Glomerular visceral epithelial cell (primary cell): ENCODE measurements around the gene FNBP1L.

Source experiments
- DNase-seq: peaks from one replicate; pipeline ENCODE4 v3.0.0-alpha.2; 2016; ENCODE audit errors: extremely low spot score

Gene FNBP1L

DNA sequence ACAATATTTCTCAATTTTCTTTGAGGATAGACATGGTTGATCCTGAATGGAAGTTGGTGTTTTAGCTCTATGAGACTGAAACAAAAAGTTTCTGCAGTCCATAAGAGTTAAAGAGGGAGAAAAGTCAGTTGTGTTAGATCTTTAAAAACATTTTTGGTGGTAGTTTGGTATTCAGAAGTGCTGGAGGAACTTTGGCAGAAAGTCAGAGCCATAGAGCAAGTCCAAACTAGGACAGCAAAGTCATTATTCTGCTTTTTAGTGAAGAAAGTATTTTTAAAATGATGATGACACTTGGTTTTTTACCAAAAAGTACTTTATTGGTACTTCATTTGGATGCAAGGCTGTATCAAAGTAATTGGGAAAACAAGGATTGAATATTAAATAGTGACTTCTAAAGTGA lies 41.8 kb downstream of the FNBP1L start:
- DNase-seq, result no peak

DNA sequence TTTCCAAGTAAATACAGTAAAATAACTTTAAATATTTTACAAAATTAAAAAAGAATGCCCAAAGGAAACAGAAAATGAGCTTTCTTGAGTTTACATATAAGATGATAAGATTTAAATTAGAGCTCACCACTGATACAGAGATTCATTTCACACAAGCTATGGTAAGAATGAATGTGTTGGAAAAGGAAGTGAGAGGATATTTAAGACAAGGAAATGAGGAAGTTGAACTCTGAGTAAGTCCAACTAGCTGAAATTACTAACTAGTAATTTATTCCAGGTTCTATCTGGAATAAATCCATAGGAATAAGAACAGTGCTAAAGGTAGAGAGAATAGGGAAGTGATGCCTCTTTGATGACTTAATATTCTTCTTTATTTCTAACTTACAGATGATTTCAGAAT lies 42.4 kb downstream of the FNBP1L start:
- DNase-seq, result no peak

DNA sequence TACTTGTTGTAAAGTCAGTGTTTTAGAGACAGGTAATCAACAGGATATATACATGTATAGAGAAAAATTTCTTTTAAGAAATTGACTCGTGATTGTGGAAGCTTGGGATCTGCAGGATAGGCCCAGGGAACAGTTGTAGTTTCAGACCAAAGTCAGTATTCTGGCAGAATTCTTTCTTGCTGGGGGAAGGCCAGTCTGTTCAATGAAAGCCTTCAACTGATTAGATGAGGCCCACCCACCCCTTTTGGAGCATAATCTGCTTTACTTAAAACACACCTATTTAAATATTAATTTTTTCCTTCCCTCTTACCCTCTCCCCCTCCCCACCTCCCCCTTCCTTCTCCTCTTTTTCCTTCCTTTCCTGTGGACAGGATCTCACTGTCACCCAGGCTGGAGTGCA lies 48.0 kb downstream of the FNBP1L start:
- no peak for DNase-seq

DNA sequence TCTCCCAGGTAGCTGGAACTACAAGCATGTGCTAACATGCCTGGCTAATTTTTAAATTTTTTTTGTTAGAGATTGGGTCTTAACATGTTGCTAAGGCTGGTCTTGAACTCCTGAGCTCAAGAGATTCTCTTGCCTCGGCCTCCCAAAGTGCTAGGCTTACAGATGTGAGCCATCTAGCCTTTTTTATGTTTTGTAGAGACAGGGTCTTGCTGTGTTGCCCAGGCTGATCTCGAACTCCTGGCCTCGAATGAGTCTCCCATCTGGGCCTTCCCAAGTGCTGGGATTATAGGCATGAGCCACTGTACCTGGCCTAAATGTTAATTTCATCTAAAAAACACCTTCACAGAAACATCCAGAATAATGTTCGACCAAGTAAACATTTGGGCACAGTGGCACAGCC lies 48.6 kb downstream of the FNBP1L start:
- no peak for DNase-seq

DNA sequence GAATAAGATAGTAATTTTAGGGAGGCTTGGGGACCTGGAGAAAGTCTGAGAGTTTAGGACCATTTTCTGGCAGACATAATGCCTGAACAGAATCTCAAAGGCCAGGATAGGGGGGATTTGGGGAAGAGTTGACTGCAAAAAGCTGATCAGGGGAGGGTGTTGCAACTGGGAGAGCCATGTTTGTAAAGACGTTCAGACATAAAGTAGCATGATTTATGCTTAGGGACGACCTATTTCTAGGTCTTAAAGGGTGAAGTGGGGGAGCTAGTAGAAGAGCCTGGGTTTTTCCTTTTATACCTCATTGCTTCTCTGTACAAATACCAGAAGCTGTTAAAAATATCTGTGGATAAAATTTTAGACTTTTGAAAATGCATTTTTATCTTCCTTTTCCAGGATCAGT lies 51.2 kb downstream of the FNBP1L start:
- no peak for DNase-seq

DNA sequence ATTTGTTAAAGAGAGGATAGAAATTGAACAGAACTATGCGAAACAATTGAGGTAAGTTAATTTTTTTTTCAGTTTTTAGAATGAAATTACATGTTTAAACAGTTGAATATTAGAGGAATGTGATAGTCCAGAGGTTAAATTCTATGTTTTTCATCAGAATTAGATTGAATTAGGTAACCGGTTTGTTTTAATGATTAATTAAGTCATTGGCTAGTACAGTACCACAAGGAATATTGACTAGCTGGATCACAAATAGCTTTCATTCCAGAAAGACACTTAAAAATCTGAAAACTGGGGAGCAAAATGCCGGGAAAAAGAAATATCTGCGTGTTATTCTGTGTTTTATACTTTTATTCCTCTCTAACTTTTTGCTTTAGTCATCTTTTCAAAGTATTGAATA lies 51.6 kb downstream of the FNBP1L start:
- DNase-seq, result no peak

DNA sequence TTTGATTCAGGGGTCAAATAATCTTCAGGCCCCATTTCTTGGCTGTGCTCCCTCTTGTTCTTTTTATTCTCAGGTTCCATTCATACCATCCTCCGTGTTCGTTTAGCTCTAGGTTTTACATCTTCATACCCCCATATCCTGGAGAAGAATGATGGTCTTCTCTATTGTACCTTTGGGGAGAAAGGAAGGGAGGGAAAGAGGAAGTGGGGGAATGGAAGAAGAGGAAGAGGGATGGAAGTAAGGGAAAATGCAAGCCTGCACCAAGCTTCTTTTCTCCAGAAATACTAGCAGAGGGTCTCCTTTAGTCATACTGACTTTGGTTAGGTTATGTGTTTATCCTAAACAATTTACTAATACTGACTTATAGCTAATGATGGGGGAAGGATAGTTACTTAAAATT lies 52.4 kb downstream of the FNBP1L start:
- DNase-seq, result no peak

DNA sequence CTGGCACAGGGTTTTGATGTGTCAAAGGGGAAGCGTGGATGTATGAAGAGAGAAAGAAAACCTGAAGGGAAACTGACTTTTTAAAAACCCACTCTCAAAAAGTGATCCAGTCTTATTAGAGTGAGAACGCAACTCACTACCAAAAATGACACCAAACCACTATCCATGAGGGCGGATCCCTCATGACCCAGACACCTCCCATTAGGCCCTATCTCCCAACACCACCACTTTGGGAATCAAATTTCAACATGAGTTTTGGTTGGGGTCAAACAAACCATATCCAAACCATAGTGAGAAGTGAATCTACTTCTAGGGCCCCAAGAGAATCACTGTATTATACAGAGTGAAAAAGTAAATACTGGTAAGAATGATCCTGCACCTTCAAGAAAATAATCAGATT lies 53.5 kb downstream of the FNBP1L start:
- no peak for DNase-seq

DNA sequence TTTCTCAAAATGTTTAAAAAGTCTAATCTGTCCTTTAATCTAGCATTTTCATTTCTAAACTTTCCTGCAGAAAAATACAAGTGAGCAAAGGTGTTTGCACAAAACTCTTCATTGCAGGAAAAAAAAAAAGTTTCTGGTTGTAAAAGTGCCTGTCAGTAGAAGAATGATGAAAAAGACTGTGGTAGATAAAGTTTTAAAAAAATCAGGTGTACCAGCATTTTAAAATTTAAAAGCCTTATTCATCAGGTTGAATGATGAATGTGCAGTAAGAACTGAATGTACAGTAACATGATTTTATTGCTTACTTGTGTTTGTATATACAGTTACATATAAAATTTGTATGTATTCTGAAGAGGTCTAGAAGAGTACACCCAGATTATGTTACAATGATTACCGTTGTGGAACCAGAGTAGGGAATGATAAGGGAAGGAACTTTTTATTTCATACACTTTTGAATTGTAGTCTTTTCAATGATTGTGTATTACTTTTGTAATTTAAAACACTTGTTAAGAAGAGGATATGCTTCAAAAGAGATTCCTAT lies 54.0 kb downstream of the FNBP1L start:
- no peak for DNase-seq

DNA sequence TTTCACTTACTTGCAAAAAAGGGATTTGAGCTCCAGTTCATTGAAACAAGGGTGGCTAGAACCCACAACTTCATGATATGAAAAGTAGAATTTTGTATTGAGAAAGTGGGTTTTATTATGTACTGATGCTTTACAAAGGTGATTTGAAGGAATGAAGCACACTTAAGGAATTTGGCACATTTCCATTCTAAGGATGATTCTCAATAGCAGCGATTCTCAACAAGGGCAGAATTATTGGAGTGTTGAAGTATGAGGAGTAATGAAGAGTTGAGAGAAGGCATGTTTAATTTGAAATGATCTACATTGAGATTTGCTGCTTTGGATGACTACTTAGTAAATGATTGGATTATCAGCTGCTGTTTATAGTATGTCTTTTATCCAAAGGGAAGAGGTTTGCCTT lies 54.7 kb downstream of the FNBP1L start:
- DNase-seq, result peak; percentile 11

DNA sequence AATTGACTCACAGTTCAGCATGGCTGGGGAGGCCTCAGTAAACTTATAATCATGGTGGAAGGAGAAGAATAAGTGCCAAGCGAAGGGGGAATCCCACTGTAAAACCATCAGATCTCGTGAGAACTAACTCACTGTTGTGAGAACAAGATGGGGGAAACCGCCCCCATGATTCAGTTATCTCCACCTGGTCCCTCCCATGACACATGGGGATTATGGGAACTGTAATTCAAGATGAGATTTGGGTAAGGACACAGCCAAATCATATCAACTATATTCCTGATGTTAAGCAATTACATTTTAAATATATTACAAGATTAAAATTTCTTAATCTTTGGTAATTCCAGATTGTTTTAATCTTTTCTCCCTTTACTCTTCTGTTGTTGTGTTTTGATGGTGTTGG lies 55.2 kb downstream of the FNBP1L start:
- no peak for DNase-seq

DNA sequence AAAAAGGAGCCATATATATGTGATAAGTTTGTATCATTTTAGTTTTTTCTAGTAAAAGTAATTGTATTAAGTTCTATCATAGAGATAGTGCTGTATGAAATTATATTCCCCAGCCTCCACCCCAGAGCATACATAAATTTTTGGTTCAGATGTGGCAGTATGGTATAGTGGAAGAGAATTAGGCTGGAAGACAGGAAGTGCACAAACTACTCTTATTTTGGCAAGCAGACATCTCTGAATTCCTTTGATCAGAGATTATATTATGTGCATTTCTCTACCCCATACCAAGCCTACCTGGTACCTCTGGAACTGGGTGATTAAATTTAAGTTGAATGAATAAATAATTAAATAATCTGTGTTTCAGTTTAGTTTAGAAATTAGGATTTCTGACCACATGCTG lies 55.9 kb downstream of the FNBP1L start:
- no peak for DNase-seq

DNA sequence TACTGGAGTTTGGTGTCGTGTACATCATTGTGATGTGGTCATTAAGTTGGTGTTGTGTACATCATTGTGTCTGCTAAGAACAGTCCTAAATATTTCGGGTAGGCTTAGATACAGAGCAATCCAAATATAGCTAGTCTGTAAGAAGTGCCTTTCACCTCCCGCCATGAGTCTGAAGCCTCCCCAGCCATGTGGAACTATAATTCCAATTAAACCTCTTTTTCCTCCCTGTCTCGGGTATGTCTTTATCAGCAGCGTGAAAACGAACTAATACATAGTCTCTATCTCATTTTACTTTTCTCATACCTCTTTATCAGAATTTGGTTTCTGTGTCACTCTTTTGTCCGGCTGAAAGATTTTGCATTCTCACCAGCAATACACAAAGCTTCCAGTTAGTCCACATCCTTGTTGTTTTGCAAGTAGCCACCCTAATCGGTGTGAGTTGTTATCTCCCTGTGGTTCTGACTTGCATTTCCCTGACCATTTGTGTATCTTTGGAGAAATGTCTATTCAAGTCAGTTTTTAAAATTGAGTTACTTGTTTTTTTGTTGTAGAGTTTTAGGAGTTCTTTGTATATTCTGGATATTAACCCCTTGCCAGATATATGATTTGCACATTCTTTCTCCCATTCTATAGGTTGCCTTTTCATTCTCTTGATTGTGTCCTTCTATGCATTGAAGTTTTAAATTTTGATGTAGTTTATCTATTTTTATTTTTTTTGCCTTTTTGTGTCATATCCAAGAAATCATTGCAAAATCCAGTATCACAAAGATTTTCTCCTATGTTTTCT lies 56.5 kb downstream of the FNBP1L start:
- DNase-seq, result no peak

DNA sequence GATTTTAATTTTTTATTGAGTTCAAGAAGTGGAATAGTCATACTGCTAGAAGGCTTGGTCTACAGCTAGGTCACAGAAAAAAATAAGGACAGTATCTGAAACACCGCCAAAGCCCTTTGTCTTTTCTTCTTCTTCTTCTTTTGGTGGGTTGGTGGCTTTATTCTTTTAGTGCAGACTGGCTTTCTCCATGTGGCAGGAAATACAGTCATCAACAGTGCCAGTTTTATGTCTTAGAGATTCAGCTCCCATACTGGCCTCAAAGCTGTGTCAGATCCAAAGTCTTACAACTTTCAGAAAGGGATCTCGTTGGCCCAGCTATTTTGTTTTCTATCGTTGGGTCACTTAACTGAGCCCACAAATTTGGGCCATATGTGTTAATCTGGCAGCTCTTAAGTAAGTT lies 58.2 kb downstream of the FNBP1L start:
- DNase-seq, result no peak

DNA sequence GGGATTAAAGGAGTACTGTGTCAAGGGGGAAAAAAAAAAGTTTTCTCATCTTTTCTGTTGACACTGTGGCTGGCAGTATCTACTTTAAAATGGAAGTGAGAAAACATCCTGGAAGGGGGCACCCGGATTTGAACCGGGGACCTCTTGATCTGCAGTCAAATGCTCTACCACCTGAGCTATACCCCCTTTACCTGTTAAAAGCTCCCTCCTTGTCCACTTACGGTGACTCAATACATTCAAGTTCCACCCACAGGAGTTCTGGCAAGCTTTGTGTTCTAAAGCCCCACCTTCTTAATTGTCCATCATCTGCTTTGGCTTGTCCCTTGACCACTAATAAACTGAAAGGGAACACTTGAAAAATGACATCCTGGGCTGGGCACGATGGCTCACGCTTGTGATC lies 68.2 kb downstream of the FNBP1L start:
- DNase-seq, result no peak

DNA sequence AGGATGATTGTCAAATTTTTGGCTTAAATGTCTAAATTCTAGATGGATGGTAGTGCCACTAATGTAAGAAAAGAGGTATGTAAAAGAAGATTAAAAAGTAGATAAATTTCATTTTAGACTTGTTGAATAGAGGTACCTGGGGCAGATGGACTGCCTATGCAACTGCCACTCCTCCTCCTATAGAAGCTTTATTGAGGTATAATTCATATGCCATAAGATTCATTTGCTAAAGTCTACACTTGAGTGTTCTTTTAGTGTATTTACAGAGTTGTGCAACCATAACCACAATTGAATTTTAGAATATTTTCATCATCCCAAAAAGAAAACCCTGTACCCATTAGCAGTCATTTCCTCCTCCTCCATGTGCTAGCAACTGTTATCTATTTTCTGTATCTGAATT lies 70.6 kb downstream of the FNBP1L start:
- DNase-seq, result no peak

DNA sequence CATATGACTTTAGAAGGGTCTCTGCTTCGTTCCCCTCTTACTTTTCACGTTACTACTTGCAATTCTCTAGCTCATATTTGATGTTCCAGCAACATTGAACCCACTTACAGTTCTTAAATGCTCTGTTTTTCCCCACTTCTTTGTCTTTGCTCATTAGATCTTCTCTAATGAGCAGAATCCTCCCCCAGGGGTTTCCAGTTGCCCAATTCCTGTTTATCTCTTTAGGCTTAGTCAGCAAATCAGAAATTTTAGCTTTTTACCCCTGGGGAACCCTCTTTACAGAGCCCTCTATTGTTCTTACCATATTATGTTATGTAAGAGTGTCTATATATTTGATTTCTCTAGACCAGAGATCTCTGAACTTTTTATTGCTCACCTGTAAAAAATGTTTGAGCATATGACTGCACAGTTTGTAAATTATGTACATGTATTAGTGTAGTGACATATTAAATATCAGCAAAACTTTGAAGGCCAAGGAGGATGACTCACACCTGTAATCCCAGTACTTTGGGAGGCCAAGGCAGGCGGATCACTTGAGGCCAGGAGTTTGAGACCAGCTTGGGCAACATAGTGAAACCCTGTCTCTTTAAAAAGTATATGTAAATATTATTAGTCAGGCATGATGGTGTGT lies 71.4 kb downstream of the FNBP1L start:
- DNase-seq, result peak; percentile 7

DNA sequence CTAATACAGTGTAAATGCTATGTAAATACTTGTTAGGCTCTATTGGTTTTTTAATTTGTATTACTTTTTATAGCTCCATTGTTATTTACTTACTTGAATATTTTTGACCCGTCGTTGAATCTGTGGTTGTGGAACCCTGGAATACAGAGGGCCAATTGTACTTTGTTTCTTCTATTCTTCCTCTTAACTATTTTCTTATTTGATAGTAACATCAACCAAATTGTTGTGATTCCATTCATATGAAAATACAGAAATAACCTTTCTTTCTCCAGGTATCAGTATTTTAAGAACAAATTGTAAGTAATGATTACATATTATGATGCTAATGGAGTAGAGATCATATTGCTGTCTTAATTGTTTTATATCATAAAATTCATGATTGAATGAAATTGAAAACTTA lies 73.7 kb downstream of the FNBP1L start:
- DNase-seq, result no peak

DNA sequence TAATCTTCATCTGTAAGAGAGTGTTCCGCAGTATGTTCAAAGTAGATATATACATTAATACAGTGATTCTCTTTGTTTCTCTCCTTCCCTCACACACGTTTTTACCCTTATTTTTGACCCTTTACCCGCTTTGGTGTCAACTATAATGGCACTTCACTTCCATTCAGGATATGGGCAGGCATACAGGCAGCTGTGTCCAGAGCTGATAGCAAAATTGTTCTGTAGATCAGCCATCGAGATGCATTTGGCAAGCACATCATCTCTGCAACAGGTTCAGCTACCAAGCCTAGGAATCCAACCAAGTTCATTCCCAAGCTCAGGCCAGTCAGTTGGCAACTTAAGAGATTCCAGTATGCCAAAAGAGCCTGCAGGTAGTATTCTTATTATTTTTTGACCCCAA lies 74.8 kb downstream of the FNBP1L start:
- DNase-seq, result no peak

DNA sequence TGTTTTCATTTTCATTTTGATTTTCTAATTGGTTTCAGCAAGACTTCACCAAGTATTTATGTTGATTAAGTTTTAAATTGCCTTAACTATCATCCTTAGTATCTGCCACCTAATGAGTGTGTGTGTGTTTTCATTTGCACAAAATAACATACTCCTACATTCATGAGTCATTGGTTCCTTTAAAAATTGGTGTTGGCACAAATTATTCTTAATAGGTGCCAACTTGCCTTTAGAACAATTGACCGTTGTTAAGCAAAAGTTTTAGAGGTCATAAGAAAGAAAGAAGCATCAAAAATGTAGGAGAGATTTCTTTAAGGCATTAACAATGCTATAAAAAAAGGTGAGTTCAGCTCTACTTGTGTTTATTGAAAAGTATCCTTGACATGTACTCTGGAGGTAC lies 77.5 kb downstream of the FNBP1L start:
- DNase-seq, result no peak

DNA sequence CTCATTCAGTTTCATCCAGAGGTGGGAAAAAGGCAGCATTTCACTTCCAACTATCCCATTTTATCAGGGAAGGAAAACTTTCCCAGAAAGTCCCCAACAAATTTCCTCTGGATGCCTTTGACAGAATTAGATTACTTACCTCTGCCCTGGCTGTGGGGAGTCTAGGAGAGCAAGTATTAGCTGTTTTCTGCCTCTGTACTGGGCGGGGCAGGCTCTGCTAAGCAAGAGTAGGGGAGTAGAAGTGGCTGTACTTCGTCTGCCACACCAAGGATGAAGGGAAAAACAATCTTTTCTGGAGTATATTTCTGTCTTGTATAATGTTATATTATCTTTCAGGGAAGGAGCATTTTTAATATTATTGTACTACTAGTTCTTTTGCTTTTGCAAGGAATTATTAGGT lies 78.5 kb downstream of the FNBP1L start:
- no peak for DNase-seq

DNA sequence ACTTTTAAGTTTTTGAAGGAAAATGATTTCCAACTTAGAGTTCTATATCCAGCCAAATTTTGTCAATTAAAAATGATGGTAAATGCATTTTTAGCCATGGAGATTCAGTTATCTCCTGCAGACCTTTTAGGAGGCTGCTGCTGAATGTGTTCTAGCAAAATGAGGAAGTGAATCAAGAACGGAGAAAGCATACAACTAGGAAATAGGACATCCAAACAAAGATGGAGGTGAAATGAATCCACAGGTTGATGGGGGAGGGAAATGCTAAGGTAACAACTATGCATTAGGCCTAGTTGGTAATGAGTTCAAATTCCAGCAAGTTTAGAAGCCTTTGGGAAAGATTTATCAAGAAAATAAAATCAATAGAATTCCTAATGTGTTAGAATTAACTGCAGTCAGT lies 80.5 kb downstream of the FNBP1L start:
- no peak for DNase-seq

DNA sequence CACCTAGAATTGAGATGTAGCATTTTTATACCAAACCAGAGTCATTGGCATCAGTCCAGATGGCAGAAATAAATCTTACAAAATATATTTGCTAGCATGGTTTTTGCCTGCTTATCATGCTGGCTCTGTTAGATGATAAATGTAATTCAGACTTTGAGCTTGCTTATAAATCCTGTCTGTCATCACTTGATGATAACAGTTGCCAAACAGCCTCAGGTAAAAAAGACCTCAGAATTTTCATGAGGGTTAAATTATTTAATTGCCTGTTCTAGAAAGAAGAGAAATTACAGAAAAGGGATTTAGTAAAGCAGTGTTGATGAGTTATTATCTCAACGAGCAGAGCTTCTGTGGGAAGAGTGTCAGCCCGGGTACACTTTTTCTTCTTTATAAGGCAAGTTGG lies 83.3 kb downstream of the FNBP1L start:
- no peak for DNase-seq
